Calu3 (cell line): Measurements from ENCODE around the gene SORBS1. TPM values are rescaled to one million over a fixed set of nuclear protein-coding genes. Genes with fewer than 3 reads are reported as not detected.
"Not testable (repeated sequence)": the region's sequence is repeated elsewhere in the genome, so short reads cannot be mapped to it uniquely, and the experiment has no call there.

Source experiments
- BruUV-seq: library from RNA; stranded (reverse); fragments of 400-500 nt; replicated peaks from 2 replicates; lab custom pipeline; 2021; lab: Mats Ljungman, UMichigan
- CTCF ChIA-PET: fragments of 300-600 bp; sonication (Branson Sonifier 250); formaldehyde crosslinking; loops from one replicate; lab custom pipeline; 2022; ENCODE audit warnings: antibody characterized with exemption; lab: Charles Lee
- DNase-seq: peaks from one replicate; pipeline ENCODE4 v3.0.0; 2022
- H3K27ac Mint-ChIP-seq: one replicate; pipeline ENCODE4 v1.8.0; 2022; ENCODE audit warnings: mixed read lengths; ENCODE audit not compliant: unreplicated experiment
- H3K27me3 Mint-ChIP-seq: one replicate; pipeline ENCODE4 v1.8.0; 2022; ENCODE audit warnings: mixed read lengths; ENCODE audit not compliant: unreplicated experiment
- H3K36me3 Mint-ChIP-seq: one replicate; pipeline ENCODE4 v1.8.0; 2022; ENCODE audit warnings: mild to moderate bottlenecking, moderate library complexity, mixed read lengths; ENCODE audit not compliant: insufficient read depth, unreplicated experiment
- H3K4me1 Mint-ChIP-seq: one replicate; pipeline ENCODE4 v1.8.0; 2022; ENCODE audit warnings: mild to moderate bottlenecking, low read depth, mixed read lengths; ENCODE audit not compliant: unreplicated experiment
- H3K4me3 Mint-ChIP-seq: one replicate; pipeline ENCODE4 v1.8.0; 2022; ENCODE audit warnings: mild to moderate bottlenecking, low read depth, moderate library complexity, mixed read lengths; ENCODE audit not compliant: unreplicated experiment
- H3K9me3 Mint-ChIP-seq: one replicate; pipeline ENCODE4 v1.8.0; 2022; ENCODE audit warnings: low read depth, mixed read lengths; ENCODE audit not compliant: unreplicated experiment
- CTCF ChIP-seq: fragments of 200-600 bp; IDR thresholded peaks from one replicate; pipeline ENCODE4 v1.8.0; 2022; ENCODE audit warnings: antibody characterized with exemption; ENCODE audit not compliant: unreplicated experiment
- intact Hi-C: fragments of 100-400 bp; cut with micrococcal nuclease; formaldehyde crosslinking; loops from one replicate; pipeline ENCODE4 v1.10.0; 2022; ENCODE audit not compliant: unreplicated experiment
- total RNA-seq: library from RNA; stranded (reverse); gene quantifications from 2 replicates; pipeline ENCODE4 v1.2.3, GENCODE V29; 2022

SORBS1 gene
- total RNA-seq, 1 experiment from 2014 or later: 2.8 TPM

GRCh38 chr10:95472304-95473088, 88.7 kb downstream of the SORBS1 start:
- no peak for DNase-seq
- Mint-ChIP-seq H3K9me3 (no peaks in the 10 kb centered on the region), H3K4me3 (no peak overlapping the region), H3K4me1 (no peaks in the 10 kb centered on the region), H3K27ac (no peak overlapping the region), H3K27me3 (no peaks in the 10 kb centered on the region), H3K36me3 (no peaks in the 10 kb centered on the region)
- CTCF ChIA-PET: no interaction called here
- intact Hi-C loops: no loop called here
- BruUV-seq: no TSS peak
- no peak for TF ChIP-seq CTCF

- BruUV-seq: no TSS peak
- H3K27ac Mint-ChIP-seq: no peak overlapping the region
- no peaks in the 10 kb centered on the region for H3K27me3 Mint-ChIP-seq
- no peaks in the 10 kb centered on the region for H3K4me1 Mint-ChIP-seq
- no peaks in the 10 kb centered on the region for H3K9me3 Mint-ChIP-seq
- no peak for TF ChIP-seq CTCF
- DNase-seq: no peak
- intact Hi-C loops: no loop called here
- H3K36me3 Mint-ChIP-seq: no peaks in the 10 kb centered on the region
- no peak overlapping the region for H3K4me3 Mint-ChIP-seq
- CTCF ChIA-PET: no interaction called here
Observed at GRCh38 chr10:95469676-95470075, 91.5 kb downstream of the SORBS1 start.

- no peak for TF ChIP-seq CTCF
- intact Hi-C loops: no loop called here
- CTCF ChIA-PET: no interaction called here
- BruUV-seq: no TSS peak
- Mint-ChIP-seq H3K27ac (no peak overlapping the region), H3K4me1 (no peaks in the 10 kb centered on the region), H3K36me3 (no peaks in the 10 kb centered on the region), H3K4me3 (no peak overlapping the region), H3K27me3 (no peaks in the 10 kb centered on the region), H3K9me3 (no peaks in the 10 kb centered on the region)
- DNase-seq: no peak
Observed at GRCh38 chr10:95469251-95469650, 91.9 kb downstream of the SORBS1 start.

- not testable (repeated sequence) for H3K4me3 Mint-ChIP-seq
Observed at GRCh38 chr10:95467642-95468041, 93.5 kb downstream of the SORBS1 start.

GRCh38 chr10:95467162-95467599, 94.0 kb downstream of the SORBS1 start:
- Mint-ChIP-seq H3K4me1 (no peaks in the 10 kb centered on the region), H3K27ac (no peak overlapping the region)
- no TSS peak for BruUV-seq

More at GRCh38 chr10:95467642-95468041, 93.5 kb downstream of the SORBS1 start:
- BruUV-seq, intact Hi-C loops, H3K36me3 Mint-ChIP-seq, H3K9me3 Mint-ChIP-seq, H3K27me3 Mint-ChIP-seq, H3K4me1 Mint-ChIP-seq, DNase-seq, CTCF ChIA-PET, H3K27ac Mint-ChIP-seq: not testable (repeated sequence)

More at GRCh38 chr10:95467162-95467599, 94.0 kb downstream of the SORBS1 start:
- H3K9me3 Mint-ChIP-seq: no peaks in the 10 kb centered on the region
- no peaks in the 10 kb centered on the region for H3K27me3 Mint-ChIP-seq
- TF ChIP-seq CTCF: no peak
- no peak overlapping the region for H3K4me3 Mint-ChIP-seq
- H3K36me3 Mint-ChIP-seq: no peaks in the 10 kb centered on the region
- intact Hi-C loops: no loop called here
- peak; percentile 8 for DNase-seq
- CTCF ChIA-PET: no interaction called here
